GM12872 (cell line): ENCODE results near the gene GPATCH4.

ENCODE experiments used
- TF ChIP-seq, protein P1 (sequence below): IDR thresholded peaks from 3 replicates; pipeline ENCODE4 v1.5.1; 2011; ENCODE audit warnings: low read depth, mild to moderate bottlenecking, low read length, moderate library complexity; ENCODE audit not compliant: insufficient read depth

GPATCH4 gene

DNA sequence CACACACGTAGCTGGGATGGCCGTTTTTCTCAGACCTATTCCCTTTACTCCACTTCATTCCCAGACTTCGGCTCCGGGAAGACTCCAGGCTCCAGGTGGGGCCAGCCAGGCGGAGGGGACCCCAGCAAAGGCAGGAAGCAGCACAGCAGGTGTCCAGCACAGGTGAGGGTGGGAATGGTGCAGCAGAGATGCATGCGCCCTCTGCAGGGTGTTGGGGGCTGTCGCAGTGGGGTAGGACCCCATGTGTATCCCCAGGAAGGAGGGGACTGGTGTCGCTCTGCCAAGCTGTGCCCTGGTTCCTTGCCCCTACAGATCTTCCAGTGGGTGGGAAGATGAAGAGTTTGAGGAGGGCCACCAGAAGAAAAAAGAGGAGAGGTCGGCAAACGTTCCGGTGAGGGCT, 16.5 kb downstream of the GPATCH4 start:
- TF ChIP-seq, protein P1, sequence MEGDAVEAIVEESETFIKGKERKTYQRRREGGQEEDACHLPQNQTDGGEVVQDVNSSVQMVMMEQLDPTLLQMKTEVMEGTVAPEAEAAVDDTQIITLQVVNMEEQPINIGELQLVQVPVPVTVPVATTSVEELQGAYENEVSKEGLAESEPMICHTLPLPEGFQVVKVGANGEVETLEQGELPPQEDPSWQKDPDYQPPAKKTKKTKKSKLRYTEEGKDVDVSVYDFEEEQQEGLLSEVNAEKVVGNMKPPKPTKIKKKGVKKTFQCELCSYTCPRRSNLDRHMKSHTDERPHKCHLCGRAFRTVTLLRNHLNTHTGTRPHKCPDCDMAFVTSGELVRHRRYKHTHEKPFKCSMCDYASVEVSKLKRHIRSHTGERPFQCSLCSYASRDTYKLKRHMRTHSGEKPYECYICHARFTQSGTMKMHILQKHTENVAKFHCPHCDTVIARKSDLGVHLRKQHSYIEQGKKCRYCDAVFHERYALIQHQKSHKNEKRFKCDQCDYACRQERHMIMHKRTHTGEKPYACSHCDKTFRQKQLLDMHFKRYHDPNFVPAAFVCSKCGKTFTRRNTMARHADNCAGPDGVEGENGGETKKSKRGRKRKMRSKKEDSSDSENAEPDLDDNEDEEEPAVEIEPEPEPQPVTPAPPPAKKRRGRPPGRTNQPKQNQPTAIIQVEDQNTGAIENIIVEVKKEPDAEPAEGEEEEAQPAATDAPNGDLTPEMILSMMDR: peak; percentile 70

DNA sequence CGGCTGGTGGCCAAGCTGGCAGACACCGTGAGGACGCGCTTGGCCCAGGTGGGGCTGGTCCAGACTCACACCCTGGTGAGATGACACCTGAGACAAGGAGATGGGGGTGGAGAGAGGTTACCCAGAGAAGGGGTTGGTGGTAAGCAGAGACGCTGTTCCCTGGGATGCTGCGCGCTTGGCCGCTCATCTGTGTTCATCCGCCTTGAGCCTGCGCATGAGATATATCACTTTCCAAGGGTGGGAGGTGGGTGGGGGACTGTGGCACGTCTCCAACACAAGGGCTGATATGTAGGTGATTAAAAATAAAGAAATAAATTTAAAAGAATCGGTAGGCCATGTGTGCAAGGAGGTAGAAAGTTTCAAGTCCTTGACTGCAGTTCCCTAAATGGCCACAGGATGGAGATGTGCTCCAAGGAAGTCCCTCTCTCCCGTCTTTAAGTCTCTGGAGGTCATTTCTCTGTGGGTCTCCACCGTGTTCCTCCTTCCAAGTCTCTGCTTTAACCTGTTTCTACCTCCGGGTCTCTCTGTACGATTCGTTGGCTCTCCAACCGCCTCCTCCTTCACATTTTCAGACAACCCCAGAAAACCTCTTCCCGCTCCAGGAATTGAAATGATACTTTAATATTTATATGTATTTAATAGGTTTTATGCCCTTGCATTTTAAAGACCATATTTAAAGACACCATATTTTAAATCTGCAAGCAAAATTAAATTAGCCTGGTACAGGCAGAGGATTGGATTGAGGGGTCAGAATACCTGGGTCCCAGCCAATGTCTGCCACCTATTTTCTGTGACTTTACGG, 17.3 kb downstream of the GPATCH4 start:
- TF ChIP-seq, protein P1: peak; percentile 95

DNA sequence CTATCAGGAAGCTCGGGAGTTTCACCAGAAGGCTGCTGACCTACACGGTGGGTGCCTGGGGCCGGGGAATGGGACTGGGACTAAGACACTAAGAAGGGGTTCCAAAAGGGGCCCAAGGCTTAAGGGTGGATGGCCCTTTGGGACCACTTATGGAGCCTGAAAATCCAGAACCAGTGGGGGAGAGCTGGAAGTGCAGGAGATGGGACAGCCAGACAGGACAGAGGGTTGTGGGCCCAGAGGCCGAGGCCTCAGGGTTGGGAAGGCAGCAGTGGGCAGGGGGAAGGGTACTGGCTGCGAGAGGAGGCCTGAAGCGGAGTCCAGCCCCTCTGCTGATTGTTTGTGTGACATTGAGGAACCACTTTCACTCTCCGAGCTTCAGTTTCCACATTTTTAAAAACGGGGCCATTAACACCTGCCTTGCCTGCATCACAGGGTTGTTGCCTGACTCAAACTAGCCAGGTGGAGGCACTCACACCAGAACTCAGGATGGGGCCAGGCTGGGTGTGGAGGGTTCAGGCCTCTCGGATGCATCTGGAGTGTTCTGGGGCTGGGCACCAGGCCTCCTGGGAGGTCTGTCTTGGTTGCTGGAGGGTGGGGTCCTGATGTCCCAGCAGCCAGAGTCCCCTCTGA, 18.8 kb downstream of the GPATCH4 start:
- TF ChIP-seq, protein P1: 0 out of 3 replicates have a peak, but pooled peaks have one; percentile 25

DNA sequence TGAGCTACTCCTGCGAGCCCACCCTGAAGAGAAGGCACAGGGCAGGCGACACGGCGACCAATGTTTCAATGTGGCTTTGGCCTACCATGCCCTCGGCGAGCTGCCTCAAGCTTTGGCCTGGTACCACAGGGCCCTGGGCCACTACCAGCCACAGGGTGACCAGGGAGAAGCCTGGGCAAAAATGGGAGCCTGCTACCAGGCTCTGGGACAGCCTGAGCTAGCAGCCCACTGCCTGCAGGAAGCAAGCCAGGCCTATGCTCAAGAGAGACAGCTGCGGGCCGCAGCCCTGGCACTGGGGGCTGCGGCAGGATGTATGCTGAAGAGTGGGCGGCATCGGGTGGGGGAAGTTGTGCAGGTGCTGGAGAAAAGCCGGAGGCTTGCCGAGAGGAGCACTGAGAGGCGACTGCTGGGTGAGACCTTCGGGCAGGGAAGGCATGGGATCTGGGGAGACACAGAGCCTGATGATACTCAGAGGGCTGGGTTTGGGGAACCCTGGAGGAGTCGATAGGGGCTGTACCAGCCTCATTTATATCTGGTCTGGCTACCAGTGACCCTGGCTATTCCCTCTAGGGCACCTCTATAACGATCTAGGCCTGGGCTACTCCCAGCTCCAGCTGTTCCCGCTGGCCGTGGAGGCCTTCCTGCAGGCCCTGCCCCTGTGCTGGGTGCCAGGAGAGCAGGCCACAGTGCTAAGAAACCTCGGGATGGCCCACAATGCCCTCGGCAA, 19.5 kb downstream of the GPATCH4 start:
- TF ChIP-seq, protein P1: no peak

DNA sequence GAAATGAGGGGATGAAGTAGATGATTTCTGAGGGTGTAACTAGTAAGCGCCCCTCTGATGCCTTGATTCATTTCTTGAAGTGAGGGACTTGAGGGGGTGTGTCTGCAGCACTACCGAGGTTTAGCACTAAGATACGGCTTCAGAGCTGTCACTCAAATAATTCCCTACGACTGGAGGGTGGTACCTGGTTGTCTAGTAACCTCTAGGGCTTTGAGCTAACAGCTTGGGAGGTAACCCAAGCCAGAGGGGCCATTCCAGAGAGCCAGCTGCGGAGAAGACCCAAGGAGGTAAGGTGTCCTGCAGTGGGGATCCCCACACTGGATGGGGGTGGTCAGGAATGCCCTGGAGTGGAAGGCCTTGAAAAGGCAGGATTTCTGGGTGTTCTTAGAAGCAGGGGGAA, 21.8 kb downstream of the GPATCH4 start, which contains the start of gene TTC24:
Gene TTC24, plus strand, starts transcription at position 252 of the 400 bp plus-strand sequence. CDS start 1,642 bp downstream, outside the sequence.
- TF ChIP-seq, protein P1: no peak

DNA sequence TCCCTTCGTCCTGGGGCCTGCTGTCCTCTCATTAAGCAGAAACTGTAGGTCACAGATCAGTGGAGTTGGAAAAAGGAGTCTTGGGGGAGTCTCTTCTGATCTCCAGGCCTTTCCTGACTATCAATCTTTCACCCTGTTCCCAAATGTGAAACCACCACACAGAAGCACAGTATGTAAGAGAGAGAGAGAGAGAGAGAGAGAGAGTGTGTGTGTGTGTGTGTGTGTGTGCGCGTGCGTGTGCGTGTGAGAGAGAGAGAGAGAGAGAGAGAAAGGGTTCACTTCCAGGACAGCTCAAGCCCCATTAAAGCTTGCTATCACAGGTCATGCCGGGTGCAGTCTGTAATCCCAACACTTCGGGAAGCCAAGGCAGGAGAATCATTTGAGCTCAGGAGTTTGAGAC, 23.2 kb downstream of the GPATCH4 start:
- TF ChIP-seq, protein P1: no peak

DNA sequence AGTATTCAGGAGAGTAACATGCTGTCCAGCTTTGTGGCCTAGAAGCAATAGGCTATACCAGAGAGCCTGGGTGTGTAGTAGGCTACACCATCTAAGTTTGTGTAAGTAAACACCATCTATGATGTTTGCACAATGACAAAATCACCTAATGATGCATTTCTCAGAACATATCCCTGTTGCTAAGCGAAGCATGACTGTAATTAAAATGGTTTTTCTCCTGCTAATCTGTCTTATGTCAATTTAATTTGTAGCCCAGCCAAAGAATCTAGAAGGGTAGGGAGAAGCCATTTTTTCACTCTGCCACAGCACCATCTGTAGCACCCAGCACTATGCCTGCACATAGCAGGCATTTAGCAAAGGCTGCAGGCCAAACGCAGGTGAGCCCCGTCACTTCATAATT, 23.7 kb downstream of the GPATCH4 start:
- TF ChIP-seq, protein P1: no peak
